ENCODE data around the gene TMEM267. TPM values are rescaled to one million over a fixed set of nuclear protein-coding genes. Genes with fewer than 3 reads are reported as not detected.
A peak's percentile ranks its signal among the peaks of the same experiment; 100 is the strongest.

TMEM267 gene
- total RNA-seq, 1 experiment from 2014 or later: 17.5 TPM

- H3K9me3 ChIP-seq (ENCODE audit: control insufficient read depth in 1 of 2, insufficient read depth in 1 of 2, low read depth in 1 of 2, low read length in 2 of 2): no peaks in the 10 kb centered on the region
- intact Hi-C loops (cut with micrococcal nuclease): no loop called here
- DNase-seq (ENCODE audit: low read depth, low spot score): peak; percentile 31
- H3K4me1 ChIP-seq (ENCODE audit: control insufficient read depth in 1 of 2, insufficient read depth in 2 of 2, low read length in 2 of 2): peaks cover 9 to 10% of the 10 kb centered on the region in 2 experiments; a peak in 3 of 4 replicates
- no peaks in the 10 kb centered on the region for H3K27me3 ChIP-seq (ENCODE audit: insufficient read depth, low read length)
- no peaks in the 10 kb centered on the region for H3K9me2 ChIP-seq (ENCODE audit: insufficient read depth)
- ChIA-PET RAD21 (ENCODE audit: low non-redundant PET in 1 of 2, low total read pairs in 2 of 2, uncharacterized antibody in 2 of 2, unreplicated experiment in 2 of 2) (no interaction called here), CTCF (no interaction called here), POLR2A (no interaction called here)
- H2AFZ ChIP-seq (ENCODE audit: low read depth, low read length, poor library complexity, severe bottlenecking): no peak overlapping the region
- BruUV-seq (replicated peaks): no TSS peak
- H3K4me3 ChIP-seq (replicated peaks in 1 of 2; ENCODE audit: low read depth in 1 of 2, low read length in 2 of 2): no peak overlapping the region
- no peaks in the 10 kb centered on the region for H3K79me2 ChIP-seq (ENCODE audit: insufficient read depth, low read length)
- ATAC-seq: peak; percentile 58
- H3K9ac ChIP-seq (ENCODE audit: low read length): no peak overlapping the region
- H4K20me1 ChIP-seq (ENCODE audit: insufficient read depth): no peaks in the 10 kb centered on the region
- H3K27ac ChIP-seq (ENCODE audit: low read depth, low read length): no peak overlapping the region
- no peaks in the 10 kb centered on the region for H3K36me3 ChIP-seq (ENCODE audit: control insufficient read depth in 1 of 2, insufficient read depth in 2 of 2, low read length in 2 of 2)
- H3K4me2 ChIP-seq (ENCODE audit: low read length): no peak overlapping the region
- TF ChIP-seq MAX (IDR thresholded peaks at IDR 0.05) (no peak), EGR1 (IDR thresholded peaks at IDR 0.05; ENCODE audit: low read depth) (no peak), EZH2phosphoT487 (IDR thresholded peaks at IDR 0.05; ENCODE audit: borderline replicate concordance) (no peak), SIN3A (IDR thresholded peaks at IDR 0.05; ENCODE audit: low read depth) (no peak), CEBPB (IDR thresholded peaks at IDR 0.05; ENCODE audit: low read depth) (peak; percentile 99), TCF7L2 (IDR thresholded peaks at IDR 0.05; ENCODE audit: borderline replicate concordance, extremely low read depth, insufficient read depth, insufficient read length) (no peak), CBX3 (IDR thresholded peaks at IDR 0.05; ENCODE audit: low read depth) (0 out of 2 replicates have a peak, but pooled peaks have one; percentile 12), CTCF (IDR thresholded peaks at IDR 0.05 in 2 of 3, conservative IDR thresholded peaks at IDR 0.05 in 1 of 3; ENCODE audit: borderline replicate concordance in 1 of 3, insufficient read depth in 1 of 3, low read depth in 2 of 3, low read length in 2 of 3) (no peak), RAD21 (IDR thresholded peaks at IDR 0.05; ENCODE audit: low read depth) (no peak), POLR2AphosphoS5 (IDR thresholded peaks at IDR 0.05; ENCODE audit: low read depth, low read length) (no peak), ZNF274 (IDR thresholded peaks at IDR 0.05; ENCODE audit: low read depth, low read length) (no peak), ELF1 (IDR thresholded peaks at IDR 0.05; ENCODE audit: borderline replicate concordance, low read depth) (no peak), EZH2 (IDR thresholded peaks at IDR 0.05) (no peak), YY1 (IDR thresholded peaks at IDR 0.05; ENCODE audit: extremely low read depth, insufficient replicate concordance, low read depth, low read length) (no peak), SRF (IDR thresholded peaks at IDR 0.05; ENCODE audit: low read depth) (no peak)
- TF ChIP-seq, protein P1, sequence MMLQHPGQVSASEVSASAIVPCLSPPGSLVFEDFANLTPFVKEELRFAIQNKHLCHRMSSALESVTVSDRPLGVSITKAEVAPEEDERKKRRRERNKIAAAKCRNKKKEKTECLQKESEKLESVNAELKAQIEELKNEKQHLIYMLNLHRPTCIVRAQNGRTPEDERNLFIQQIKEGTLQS (IDR thresholded peaks at IDR 0.05): no peak
- TF ChIP-seq, protein P2, sequence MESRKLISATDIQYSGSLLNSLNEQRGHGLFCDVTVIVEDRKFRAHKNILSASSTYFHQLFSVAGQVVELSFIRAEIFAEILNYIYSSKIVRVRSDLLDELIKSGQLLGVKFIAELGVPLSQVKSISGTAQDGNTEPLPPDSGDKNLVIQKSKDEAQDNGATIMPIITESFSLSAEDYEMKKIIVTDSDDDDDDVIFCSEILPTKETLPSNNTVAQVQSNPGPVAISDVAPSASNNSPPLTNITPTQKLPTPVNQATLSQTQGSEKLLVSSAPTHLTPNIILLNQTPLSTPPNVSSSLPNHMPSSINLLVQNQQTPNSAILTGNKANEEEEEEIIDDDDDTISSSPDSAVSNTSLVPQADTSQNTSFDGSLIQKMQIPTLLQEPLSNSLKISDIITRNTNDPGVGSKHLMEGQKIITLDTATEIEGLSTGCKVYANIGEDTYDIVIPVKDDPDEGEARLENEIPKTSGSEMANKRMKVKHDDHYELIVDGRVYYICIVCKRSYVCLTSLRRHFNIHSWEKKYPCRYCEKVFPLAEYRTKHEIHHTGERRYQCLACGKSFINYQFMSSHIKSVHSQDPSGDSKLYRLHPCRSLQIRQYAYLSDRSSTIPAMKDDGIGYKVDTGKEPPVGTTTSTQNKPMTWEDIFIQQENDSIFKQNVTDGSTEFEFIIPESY (IDR thresholded peaks at IDR 0.05; ENCODE audit: extremely low read depth, insufficient replicate concordance, low read length): no peak
- TF ChIP-seq, protein P3, sequence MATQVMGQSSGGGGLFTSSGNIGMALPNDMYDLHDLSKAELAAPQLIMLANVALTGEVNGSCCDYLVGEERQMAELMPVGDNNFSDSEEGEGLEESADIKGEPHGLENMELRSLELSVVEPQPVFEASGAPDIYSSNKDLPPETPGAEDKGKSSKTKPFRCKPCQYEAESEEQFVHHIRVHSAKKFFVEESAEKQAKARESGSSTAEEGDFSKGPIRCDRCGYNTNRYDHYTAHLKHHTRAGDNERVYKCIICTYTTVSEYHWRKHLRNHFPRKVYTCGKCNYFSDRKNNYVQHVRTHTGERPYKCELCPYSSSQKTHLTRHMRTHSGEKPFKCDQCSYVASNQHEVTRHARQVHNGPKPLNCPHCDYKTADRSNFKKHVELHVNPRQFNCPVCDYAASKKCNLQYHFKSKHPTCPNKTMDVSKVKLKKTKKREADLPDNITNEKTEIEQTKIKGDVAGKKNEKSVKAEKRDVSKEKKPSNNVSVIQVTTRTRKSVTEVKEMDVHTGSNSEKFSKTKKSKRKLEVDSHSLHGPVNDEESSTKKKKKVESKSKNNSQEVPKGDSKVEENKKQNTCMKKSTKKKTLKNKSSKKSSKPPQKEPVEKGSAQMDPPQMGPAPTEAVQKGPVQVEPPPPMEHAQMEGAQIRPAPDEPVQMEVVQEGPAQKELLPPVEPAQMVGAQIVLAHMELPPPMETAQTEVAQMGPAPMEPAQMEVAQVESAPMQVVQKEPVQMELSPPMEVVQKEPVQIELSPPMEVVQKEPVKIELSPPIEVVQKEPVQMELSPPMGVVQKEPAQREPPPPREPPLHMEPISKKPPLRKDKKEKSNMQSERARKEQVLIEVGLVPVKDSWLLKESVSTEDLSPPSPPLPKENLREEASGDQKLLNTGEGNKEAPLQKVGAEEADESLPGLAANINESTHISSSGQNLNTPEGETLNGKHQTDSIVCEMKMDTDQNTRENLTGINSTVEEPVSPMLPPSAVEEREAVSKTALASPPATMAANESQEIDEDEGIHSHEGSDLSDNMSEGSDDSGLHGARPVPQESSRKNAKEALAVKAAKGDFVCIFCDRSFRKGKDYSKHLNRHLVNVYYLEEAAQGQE (IDR thresholded peaks at IDR 0.05; ENCODE audit: low read depth): no peak
These were observed 50.9 kb downstream of the TMEM267 start for GRCh38 chr5:43432486-43433375.

Measured in HCT116 (cell line).